Nephron (organoid): ENCODE results near the gene SHD.

Source experiments
- H3K27ac Mint-ChIP-seq, 3 experiments: 2 replicates each; pipeline ENCODE4 v1.8.0; 2020; ENCODE audit warnings: mixed read lengths in 3 of 3, mild to moderate bottlenecking in 2 of 3, moderate library complexity in 1 of 3
- H3K27me3 Mint-ChIP-seq: 2 replicates; pipeline ENCODE4 v1.8.0; 2021; ENCODE audit warnings: low read depth, mild to moderate bottlenecking, moderate library complexity, mixed read lengths
- H3K36me3 Mint-ChIP-seq: 2 replicates; pipeline ENCODE4 v1.8.0; 2020; ENCODE audit warnings: low read depth, mixed read lengths
- H3K4me1 Mint-ChIP-seq: 2 replicates; pipeline ENCODE4 v1.8.0; 2020; ENCODE audit warnings: mixed read lengths
- H3K4me3 Mint-ChIP-seq, 3 experiments: 2 replicates each; pipeline ENCODE4 v1.8.0; 2020; ENCODE audit warnings: mild to moderate bottlenecking in 3 of 3, mixed read lengths in 3 of 3, moderate library complexity in 2 of 3
- H3K9me3 Mint-ChIP-seq: 2 replicates; pipeline ENCODE4 v1.8.0; 2020; ENCODE audit warnings: mixed read lengths
- CTCF ChIP-seq, 3 experiments: fragments of 200-600 bp; sonication (generic); IDR thresholded peaks; one replicate each; pipeline ENCODE4 v1.5.0; 2021; ENCODE audit warnings: antibody characterized with exemption in 3 of 3; ENCODE audit not compliant: unreplicated experiment in 3 of 3

The SHD gene

GRCh38 chr19:4257025-4257424 lies 22.0 kb upstream of the SHD start:
- TF ChIP-seq CTCF (IDR thresholded peaks at IDR 0.05; ENCODE audit: unreplicated experiment in 3 of 3), result no peak
- Mint-ChIP-seq H3K4me3 (no peak overlapping the region), H3K27me3 (no peaks in the 10 kb centered on the region), H3K9me3 (peaks cover 5% of the 10 kb centered on the region), H3K36me3 (peaks cover 61% of the 10 kb centered on the region), H3K4me1 (no peaks in the 10 kb centered on the region), H3K27ac (no peak overlapping the region)

GRCh38 chr19:4258181-4258580 lies 20.9 kb upstream of the SHD start:
- Mint-ChIP-seq H3K27me3 (no peaks in the 10 kb centered on the region), H3K4me1 (no peaks in the 10 kb centered on the region), H3K4me3 (no peak overlapping the region), H3K36me3 (peaks cover 51% of the 10 kb centered on the region), H3K27ac (no peak overlapping the region), H3K9me3 (peaks cover 5% of the 10 kb centered on the region)
- no peak for TF ChIP-seq CTCF (IDR thresholded peaks at IDR 0.05; ENCODE audit: unreplicated experiment in 3 of 3)

- H3K4me1 Mint-ChIP-seq, result no peaks in the 10 kb centered on the region
- H3K27ac Mint-ChIP-seq, result no peak overlapping the region
- H3K36me3 Mint-ChIP-seq, result peaks cover 39% of the 10 kb centered on the region
- no peaks in the 10 kb centered on the region for H3K9me3 Mint-ChIP-seq
- H3K4me3 Mint-ChIP-seq, result no peak overlapping the region
- TF ChIP-seq CTCF (IDR thresholded peaks at IDR 0.05; ENCODE audit: unreplicated experiment in 3 of 3), result no peak
- H3K27me3 Mint-ChIP-seq, result no peaks in the 10 kb centered on the region
Measured at GRCh38 chr19:4260613-4261191, 18.4 kb upstream of the SHD start.

GRCh38 chr19:4264812-4265211 lies 14.3 kb upstream of the SHD start:
- TF ChIP-seq CTCF (IDR thresholded peaks at IDR 0.05; ENCODE audit: unreplicated experiment in 3 of 3), result no peak
- Mint-ChIP-seq H3K36me3 (peaks cover 34% of the 10 kb centered on the region), H3K4me1 (no peaks in the 10 kb centered on the region), H3K9me3 (no peaks in the 10 kb centered on the region), H3K27me3 (no peaks in the 10 kb centered on the region), H3K27ac (no peak overlapping the region), H3K4me3 (no peak overlapping the region)

- peaks cover 30% of the 10 kb centered on the region for H3K36me3 Mint-ChIP-seq
- no peaks in the 10 kb centered on the region for H3K27me3 Mint-ChIP-seq
- H3K4me1 Mint-ChIP-seq, result no peaks in the 10 kb centered on the region
- H3K9me3 Mint-ChIP-seq, result no peaks in the 10 kb centered on the region
- H3K27ac Mint-ChIP-seq, result no peak overlapping the region
- no peak overlapping the region for H3K4me3 Mint-ChIP-seq
- no peak for TF ChIP-seq CTCF (IDR thresholded peaks at IDR 0.05; ENCODE audit: unreplicated experiment in 3 of 3)
Measured at GRCh38 chr19:4266253-4267000, 12.6 kb upstream of the SHD start.
